Smooth muscle cell of bladder (primary cell): Measurements from ENCODE around the gene CHCHD4. TPM values are rescaled to one million over a fixed set of nuclear protein-coding genes. Genes with fewer than 3 reads are reported as not detected.

Experiments
- total RNA-seq: library from RNA; depleted of rRNA; stranded (reverse); fragments of >200 nt; gene quantifications from 2 replicates; pipeline ENCODE4 v1.2.3, GENCODE V29; 2014

CHCHD4 gene
- 11.9 and 13.8 TPM in 2 replicates for total RNA-seq

GRCh38 chr3:14124615-14125192 lies at the start of gene CHCHD4, which contains the start of gene TMEM43:
Gene CHCHD4 (minus strand): TSS chr3:14124870. CDS start chr3:14124676, 194 bp downstream.
Gene TMEM43 (plus strand): TSS chr3:14125052. CDS start chr3:14125194, 142 bp downstream.

Other genes with a start within 250 kb of the CHCHD4 start
- under 0.01 TPM in 1 of 2 replicates, not detected in the other for gene WNT7A, start 244.8 kb downstream of the CHCHD4 start, total RNA-seq
- gene TMEM43, start 182 bp upstream of the CHCHD4 start, total RNA-seq: 65.6 and 77.8 TPM in 2 replicates
- gene XPC, start 53.7 kb upstream of the CHCHD4 start, total RNA-seq: 51.5 and 59.4 TPM in 2 replicates
- 7.1 and 7.3 TPM in 2 replicates for gene LSM3, start 53.9 kb upstream of the CHCHD4 start, total RNA-seq